Measurements from ENCODE around the gene LRRC49. TPM values are rescaled to one million over a fixed set of nuclear protein-coding genes. Genes with fewer than 3 reads are reported as not detected.

Gene LRRC49
- total RNA-seq, 1 experiment from 2014 or later = 8.3 TPM

- Histone ChIP-seq H3K9ac (ENCODE audit: extremely low read depth, insufficient read length, low read length) (no peak overlapping the region), H4K20me1 (ENCODE audit: control insufficient read depth, insufficient read depth, insufficient read length) (no peaks in the 10 kb centered on the region), H2BK5ac (ENCODE audit: insufficient read length, low read length) (no peak overlapping the region), H2BK20ac (ENCODE audit: low read depth, low read length, poor library complexity, severe bottlenecking) (no peak overlapping the region), H2AK5ac (ENCODE audit: insufficient read length, low read length) (no peak overlapping the region), H3K9me3 (ENCODE audit: control insufficient read depth, low read depth, low read length) (no peaks in the 10 kb centered on the region), H2AFZ (ENCODE audit: low read length) (no peak overlapping the region), H2BK15ac (ENCODE audit: low read depth, low read length) (no peak overlapping the region), H3K79me2 (ENCODE audit: insufficient read depth, low read length) (no peaks in the 10 kb centered on the region), H2BK120ac (ENCODE audit: low read depth, low read length, poor library complexity, severe bottlenecking) (no peak overlapping the region), H4K5ac (ENCODE audit: insufficient read length, low read depth, low read length) (no peak overlapping the region), H3K23me2 (ENCODE audit: insufficient read length, low read depth, low read length, poor library complexity, severe bottlenecking) (no peaks in the 10 kb centered on the region), H4K91ac (ENCODE audit: insufficient read length, low read depth, low read length) (no peak overlapping the region), H3K4me1 (ENCODE audit: insufficient read depth, low read length) (no peaks in the 10 kb centered on the region), H3K14ac (ENCODE audit: insufficient read depth, low read length) (no peak overlapping the region), H3K18ac (ENCODE audit: insufficient read length, low read depth, low read length) (no peak overlapping the region), H3K23ac (ENCODE audit: insufficient read length, low read depth, low read length) (no peak overlapping the region), H2BK12ac (ENCODE audit: insufficient read length, low read depth, low read length) (no peak overlapping the region), H3K27me3 (ENCODE audit: insufficient read depth, low read length) (no peaks in the 10 kb centered on the region), H3K56ac (ENCODE audit: insufficient read length, low read depth, low read length) (no peak overlapping the region), H3K4me2 (ENCODE audit: insufficient read depth, insufficient read length, low read length) (no peak overlapping the region), H3K79me1 (ENCODE audit: insufficient read depth, low read depth, low read length, poor library complexity, severe bottlenecking) (no peaks in the 10 kb centered on the region), H3T11ph (ENCODE audit: low read length) (no peak overlapping the region), H4K8ac (replicated peaks; ENCODE audit: insufficient read length, low read depth, low read length) (no peak overlapping the region), H3K27ac (ENCODE audit: insufficient read length, low read depth, low read length) (no peak overlapping the region), H3K4ac (ENCODE audit: low read depth, low read length) (no peak overlapping the region)
- no CpG with 5 or more reads among the region's 1 CpG for WGBS (ENCODE audit: extremely low coverage, insufficient read length, low lambda C conversion rate)
- no peak overlapping the region; a peak in 2 of 7 replicates for H3K27ac Mint-ChIP-seq
- H3K9me3 Mint-ChIP-seq = no peaks in the 10 kb centered on the region
- no peak overlapping the region for H3K4me3 Mint-ChIP-seq
- H3K4me1 Mint-ChIP-seq = peaks cover 5 to 11% of the 10 kb centered on the region in 2 experiments; a peak in 2 of 4 replicates
- H3K27me3 Mint-ChIP-seq (ENCODE audit: low read depth) = no peaks in the 10 kb centered on the region
- no peak for DNase-seq
- peaks cover 1 to 7% (median 5%) of the 10 kb centered on the region in 3 experiments; a peak in 3 of 7 replicates for H3K36me3 Mint-ChIP-seq (ENCODE audit: insufficient read depth in 1 of 3, low read depth in 3 of 3)
- TF ChIP-seq, protein P1, sequence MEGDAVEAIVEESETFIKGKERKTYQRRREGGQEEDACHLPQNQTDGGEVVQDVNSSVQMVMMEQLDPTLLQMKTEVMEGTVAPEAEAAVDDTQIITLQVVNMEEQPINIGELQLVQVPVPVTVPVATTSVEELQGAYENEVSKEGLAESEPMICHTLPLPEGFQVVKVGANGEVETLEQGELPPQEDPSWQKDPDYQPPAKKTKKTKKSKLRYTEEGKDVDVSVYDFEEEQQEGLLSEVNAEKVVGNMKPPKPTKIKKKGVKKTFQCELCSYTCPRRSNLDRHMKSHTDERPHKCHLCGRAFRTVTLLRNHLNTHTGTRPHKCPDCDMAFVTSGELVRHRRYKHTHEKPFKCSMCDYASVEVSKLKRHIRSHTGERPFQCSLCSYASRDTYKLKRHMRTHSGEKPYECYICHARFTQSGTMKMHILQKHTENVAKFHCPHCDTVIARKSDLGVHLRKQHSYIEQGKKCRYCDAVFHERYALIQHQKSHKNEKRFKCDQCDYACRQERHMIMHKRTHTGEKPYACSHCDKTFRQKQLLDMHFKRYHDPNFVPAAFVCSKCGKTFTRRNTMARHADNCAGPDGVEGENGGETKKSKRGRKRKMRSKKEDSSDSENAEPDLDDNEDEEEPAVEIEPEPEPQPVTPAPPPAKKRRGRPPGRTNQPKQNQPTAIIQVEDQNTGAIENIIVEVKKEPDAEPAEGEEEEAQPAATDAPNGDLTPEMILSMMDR (conservative IDR thresholded peaks at IDR 0.05) = no peak
Observed at GRCh38 chr15:70902107-70902506, 9.5 kb downstream of the LRRC49 start.
